A673 (cell line): Measurements from ENCODE around the gene CALHM2. TPM values are rescaled to one million over a fixed set of nuclear protein-coding genes. Genes with fewer than 3 reads are reported as not detected.

Experiments used
- BruUV-seq: library from RNA; stranded (reverse); fragments of 400-500 nt; replicated peaks from 2 replicates; lab custom pipeline; 2021; lab: Mats Ljungman, UMichigan
- CTCF ChIA-PET: fragments of 300-600 bp; sonication (Branson Sonifier 250); formaldehyde crosslinking; loops from one replicate; lab custom pipeline; 2022; ENCODE audit warnings: antibody characterized with exemption; lab: Charles Lee
- POLR2A ChIA-PET: fragments of 300-600 bp; sonication (Branson Sonifier 250); formaldehyde crosslinking; loops from one replicate; lab custom pipeline; 2022; ENCODE audit warnings: antibody characterized with exemption; ENCODE audit not compliant: low non-redundant PET; lab: Charles Lee
- DNase-seq: peaks from one replicate; pipeline ENCODE4 v3.0.0-alpha.2; 2015; ENCODE audit warnings: low spot score
- H3K27ac ChIP-seq: fragments of 200-600 bp; sonication (generic); 2 replicates; pipeline ENCODE4 v1.5.1; 2016; ENCODE audit warnings: mixed run types, low read depth, mild to moderate bottlenecking, mixed read lengths, antibody characterized with exemption, low read length; ENCODE audit not compliant: poor library complexity, severe bottlenecking
- H3K27me3 ChIP-seq: fragments of 200-600 bp; sonication (generic); replicated peaks from 2 replicates; pipeline ENCODE4 v1.6.1; 2017; ENCODE audit warnings: mixed run types, low read depth, mild to moderate bottlenecking, mixed read lengths, antibody characterized with exemption, low read length; ENCODE audit not compliant: insufficient read depth, poor library complexity
- H3K36me3 ChIP-seq: fragments of 200-600 bp; sonication (generic); 2 replicates; pipeline ENCODE4 v1.6.1; 2016; ENCODE audit warnings: mixed run types, mild to moderate bottlenecking, mixed read lengths, antibody characterized with exemption, low read length; ENCODE audit not compliant: insufficient read depth, poor library complexity, severe bottlenecking
- H3K4me1 ChIP-seq: fragments of 200-600 bp; sonication (generic); 2 replicates; pipeline ENCODE4 v1.6.1; 2017; ENCODE audit warnings: mixed run types, mild to moderate bottlenecking, mixed read lengths, antibody characterized with exemption, low read length; ENCODE audit not compliant: insufficient read depth, poor library complexity, severe bottlenecking
- H3K4me3 ChIP-seq: fragments of 200-600 bp; sonication (generic); 2 replicates; pipeline ENCODE4 v1.5.1; 2016; ENCODE audit warnings: low read depth, mixed run types, mild to moderate bottlenecking, mixed read lengths, low read length; ENCODE audit not compliant: poor library complexity, severe bottlenecking
- H3K9me3 ChIP-seq: fragments of 200-600 bp; sonication (generic); 2 replicates; pipeline ENCODE4 v1.6.1; 2016; ENCODE audit warnings: mixed run types, low read depth, mild to moderate bottlenecking, mixed read lengths, antibody characterized with exemption, low read length; ENCODE audit not compliant: poor library complexity, severe bottlenecking
- CTCF ChIP-seq: fragments of 300-800, 200-600 bp; sonication (generic); conservative IDR thresholded peaks from 2 replicates; pipeline ENCODE4 v1.5.1; 2017; ENCODE audit warnings: low read depth, mild to moderate bottlenecking, antibody characterized with exemption, low read length, moderate library complexity, mixed read lengths
- EZH2 ChIP-seq: fragments of 200-600 bp; sonication (generic); IDR thresholded peaks from 2 replicates; pipeline ENCODE4 v1.6.1; 2017; ENCODE audit warnings: borderline replicate concordance, low read depth, mild to moderate bottlenecking, mixed read lengths, antibody characterized with exemption, low read length; ENCODE audit not compliant: poor library complexity, severe bottlenecking
- intact Hi-C: fragments of 100-400 bp; cut with micrococcal nuclease; formaldehyde crosslinking; loops from one replicate; pipeline ENCODE4 v1.10.0; 2022; ENCODE audit not compliant: unreplicated experiment
- total RNA-seq: library from RNA; stranded (reverse); gene quantifications from 2 replicates; pipeline ENCODE4 v1.2.3, GENCODE V29; 2021

Gene CALHM2
- total RNA-seq, 1 experiment from 2014 or later: 5.9 TPM

GRCh38 chr10:103433858-103434257 is 18.3 kb downstream of the CALHM2 start:
- ChIA-PET CTCF (no interaction called here), POLR2A (no interaction called here)
- H3K36me3 ChIP-seq: peaks cover 70% of the 10 kb centered on the region
- no peak overlapping the region for H3K4me3 ChIP-seq
- BruUV-seq: no TSS peak
- H3K9me3 ChIP-seq: no peaks in the 10 kb centered on the region
- no peaks in the 10 kb centered on the region for H3K27me3 ChIP-seq
- no peak for TF ChIP-seq EZH2
- no peak for TF ChIP-seq CTCF
- no peak for DNase-seq
- intact Hi-C loops: no loop called here
- no peaks in the 10 kb centered on the region for H3K4me1 ChIP-seq
- no peak overlapping the region for H3K27ac ChIP-seq

GRCh38 chr10:103431902-103432301 is 20.3 kb downstream of the CALHM2 start:
- no peaks in the 10 kb centered on the region for H3K27me3 ChIP-seq
- CTCF ChIA-PET: no interaction called here
- TF ChIP-seq EZH2 (no peak), CTCF (no peak)
- intact Hi-C loops: no loop called here
- H3K27ac ChIP-seq: no peak overlapping the region
- POLR2A ChIA-PET: no interaction called here
- BruUV-seq: no TSS peak
- H3K4me3 ChIP-seq: no peak overlapping the region
- DNase-seq: no peak
- peaks cover 77% of the 10 kb centered on the region for H3K36me3 ChIP-seq
- H3K4me1 ChIP-seq: no peaks in the 10 kb centered on the region
- H3K9me3 ChIP-seq: no peaks in the 10 kb centered on the region

- Histone ChIP-seq H3K27ac (no peak overlapping the region), H3K36me3 (peaks cover 81% of the 10 kb centered on the region), H3K4me3 (no peak overlapping the region), H3K9me3 (no peaks in the 10 kb centered on the region), H3K27me3 (no peaks in the 10 kb centered on the region), H3K4me1 (no peaks in the 10 kb centered on the region)
- no peak for DNase-seq
- TF ChIP-seq EZH2: no peak
- no peak for TF ChIP-seq CTCF
- ChIA-PET CTCF (no interaction called here), POLR2A (no interaction called here)
- intact Hi-C loops: no loop called here
- BruUV-seq: no TSS peak
Measured at GRCh38 chr10:103429647-103430046, 22.5 kb downstream of the CALHM2 start.
